Upper lobe of left lung (tissue), 6 donors: ENCODE measurements around the gene ABI1. TPM values are rescaled to one million over a fixed set of nuclear protein-coding genes. Genes with fewer than 3 reads are reported as not detected.
A peak's percentile ranks its signal among the peaks of the same experiment; 100 is the strongest.

Source experiments
- ATAC-seq, 2 donors: fragments of 200-7000 bp; cut with Tn5 transposase; one replicate each; pipeline ENCODE4 v1.9.1; 2022; ENCODE audit warnings: mild to moderate bottlenecking in 2 of 2, moderate library complexity in 2 of 2; ENCODE audit not compliant: low FRiP score in 2 of 2
- DNase-seq, 2 donors: peaks; one replicate each; pipeline ENCODE4 v3.0.0-alpha.2; 2019 to 2020
- H3K27ac ChIP-seq, 4 donors: fragments of 200-600 bp; sonication (generic); one replicate each; pipeline ENCODE4 v1.5.1; 2016 to 2019
- H3K27me3 ChIP-seq, 4 donors: fragments of 200-600 bp; sonication (generic); one replicate each; pipeline ENCODE4 v1.5.1; 2017 to 2019
- H3K36me3 ChIP-seq, 4 donors: fragments of 200-600 bp; sonication (generic); one replicate each; pipeline ENCODE4 v1.5.1; 2016 to 2019
- H3K4me1 ChIP-seq, 4 donors: fragments of 200-600 bp; sonication (generic); one replicate each; pipeline ENCODE4 v1.5.1; 2018 to 2019
- H3K4me3 ChIP-seq, 4 donors: fragments of 200-600 bp; sonication (generic); one replicate each; pipeline ENCODE4 v1.5.1; 2017 to 2019; ENCODE audit warnings: mild to moderate bottlenecking in 2 of 4, moderate library complexity in 1 of 4
- H3K9me3 ChIP-seq, 4 donors: fragments of 200-600 bp; sonication (generic); one replicate each; pipeline ENCODE4 v1.5.1; 2018 to 2019
- EP300 ChIP-seq, 4 donors: sonication (generic); formaldehyde crosslinking; IDR thresholded peaks; one replicate each; pipeline ENCODE4 v1.5.1; 2017; ENCODE audit warnings: antibody characterized with exemption in 4 of 4, control low read depth in 2 of 4
- POLR2A ChIP-seq, 4 donors: fragments of 450-650 bp; IDR thresholded peaks; one replicate each; pipeline ENCODE4 v1.5.1; 2016 to 2017; ENCODE audit warnings: antibody characterized with exemption in 4 of 4, mild to moderate bottlenecking in 2 of 4
- POLR2AphosphoS5 ChIP-seq, 2 donors: sonication (generic); formaldehyde crosslinking; IDR thresholded peaks; one replicate each; pipeline ENCODE4 v1.5.1; 2017; ENCODE audit warnings: antibody characterized with exemption in 2 of 2
- WGBS, 2 donors: methylation state at CpG; one replicate each; pipeline ENCODE4 v1.1.5; 2017 to 2018; 5-methylcytosine and 5-hydroxymethylcytosine counted together
- total RNA-seq, 6 donors: library from RNA; depleted of rRNA in 4 of 6; stranded (reverse); fragments of >200 nt in 4 of 6; gene quantifications; one replicate each; pipeline versions ENCODE4 v1.1.0 to v1.2.1, GENCODE V29; 2016 to 2021
- TF ChIP-seq, protein P1 (sequence below), 6 experiments: fragments of 450-650 bp in 4 of 6; fragments of 200-600 bp in 2 of 6; sonication (generic) in 2 of 6; IDR thresholded peaks; one replicate each; pipeline ENCODE4 v1.5.1; 2016 to 2019; ENCODE audit warnings: antibody characterized with exemption in 6 of 6
- donor health status: DM: no; HTN: no; CAD: no; lungs with moderate emphysema.
- donor health status: DM: no; HTN: yes; CAD: no; lungs with severe emphysema.

ABI1 gene
- total RNA-seq, 6 donors from 2014 or later, result 23.5 to 57.6 (median 48.6) TPM

DNA sequence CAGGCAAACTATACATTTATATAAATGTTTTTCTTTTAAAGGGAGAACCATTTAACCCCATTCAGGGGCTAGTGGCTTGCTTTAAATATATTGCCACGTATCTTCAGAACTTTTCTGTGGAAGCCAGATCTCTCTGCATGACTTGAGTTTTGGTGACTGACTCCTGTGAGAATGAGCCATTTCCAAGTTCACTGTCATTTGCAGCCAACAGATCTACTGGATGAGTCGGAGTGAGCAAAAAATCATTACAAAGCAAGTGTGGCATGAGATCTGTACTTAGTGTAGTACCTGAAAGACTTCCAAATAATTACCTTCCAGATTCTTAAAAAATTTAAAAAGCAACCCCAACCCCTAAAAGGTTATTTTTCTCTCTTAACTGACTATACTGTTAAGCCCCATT lies 117.7 kb downstream of the ABI1 start:
- Histone ChIP-seq H3K27me3 (no peaks in the 10 kb centered on the region), H3K36me3 (peaks cover 0 to 90% (median 19%) of the 10 kb centered on the region in 4 donors), H3K27ac (no peak overlapping the region), H3K4me3 (no peak overlapping the region), H3K4me1 (no peaks in the 10 kb centered on the region), H3K9me3 (no peaks in the 10 kb centered on the region)
- ATAC-seq (no peak), DNase-seq (no peak)
- TF ChIP-seq POLR2A (IDR thresholded peaks at IDR 0.05), result no peak
- no peak for TF ChIP-seq POLR2AphosphoS5 (IDR thresholded peaks at IDR 0.05)
- TF ChIP-seq, protein P1, sequence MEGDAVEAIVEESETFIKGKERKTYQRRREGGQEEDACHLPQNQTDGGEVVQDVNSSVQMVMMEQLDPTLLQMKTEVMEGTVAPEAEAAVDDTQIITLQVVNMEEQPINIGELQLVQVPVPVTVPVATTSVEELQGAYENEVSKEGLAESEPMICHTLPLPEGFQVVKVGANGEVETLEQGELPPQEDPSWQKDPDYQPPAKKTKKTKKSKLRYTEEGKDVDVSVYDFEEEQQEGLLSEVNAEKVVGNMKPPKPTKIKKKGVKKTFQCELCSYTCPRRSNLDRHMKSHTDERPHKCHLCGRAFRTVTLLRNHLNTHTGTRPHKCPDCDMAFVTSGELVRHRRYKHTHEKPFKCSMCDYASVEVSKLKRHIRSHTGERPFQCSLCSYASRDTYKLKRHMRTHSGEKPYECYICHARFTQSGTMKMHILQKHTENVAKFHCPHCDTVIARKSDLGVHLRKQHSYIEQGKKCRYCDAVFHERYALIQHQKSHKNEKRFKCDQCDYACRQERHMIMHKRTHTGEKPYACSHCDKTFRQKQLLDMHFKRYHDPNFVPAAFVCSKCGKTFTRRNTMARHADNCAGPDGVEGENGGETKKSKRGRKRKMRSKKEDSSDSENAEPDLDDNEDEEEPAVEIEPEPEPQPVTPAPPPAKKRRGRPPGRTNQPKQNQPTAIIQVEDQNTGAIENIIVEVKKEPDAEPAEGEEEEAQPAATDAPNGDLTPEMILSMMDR (IDR thresholded peaks at IDR 0.05), result no peak
- TF ChIP-seq EP300 (IDR thresholded peaks at IDR 0.05), result no peak
- WGBS, 2 donors, result 98% methylated on average over 2 of the region's 2 CpGs

DNA sequence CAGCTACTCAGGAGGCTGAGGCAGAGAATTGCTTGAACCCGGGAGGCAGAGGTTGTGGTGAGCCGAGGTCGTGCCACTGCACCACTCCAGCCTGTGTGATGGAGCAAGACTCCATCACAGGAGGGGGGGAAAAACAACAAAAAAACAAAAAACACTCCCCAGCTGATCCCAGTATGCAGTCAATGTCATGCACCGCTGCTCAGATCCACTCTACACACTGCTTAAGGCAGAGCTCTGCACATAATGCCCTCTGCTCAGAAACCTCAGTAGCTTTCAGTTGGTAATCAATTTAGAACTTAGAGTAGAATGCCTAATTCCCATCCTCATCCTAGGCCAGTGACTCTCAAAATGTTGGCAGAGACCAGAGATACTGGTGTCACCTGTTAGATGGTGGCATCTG lies 119.4 kb downstream of the ABI1 start:
- 97 to 100% methylated on average over 4 of the region's 4 CpGs for WGBS, 2 donors
- ATAC-seq (no peak), DNase-seq (no peak)
- H3K4me1 ChIP-seq, result no peaks in the 10 kb centered on the region
- no peaks in the 10 kb centered on the region for H3K27me3 ChIP-seq
- H3K27ac ChIP-seq, result no peak overlapping the region
- TF ChIP-seq POLR2A (IDR thresholded peaks at IDR 0.05), result no peak
- TF ChIP-seq EP300 (IDR thresholded peaks at IDR 0.05), result no peak
- TF ChIP-seq, protein P1 (IDR thresholded peaks at IDR 0.05), result no peak
- TF ChIP-seq POLR2AphosphoS5 (IDR thresholded peaks at IDR 0.05), result no peak
- no peak overlapping the region for H3K4me3 ChIP-seq
- peaks cover 0 to 86% (median 19%) of the 10 kb centered on the region in 4 donors for H3K36me3 ChIP-seq
- H3K9me3 ChIP-seq, result no peaks in the 10 kb centered on the region

DNA sequence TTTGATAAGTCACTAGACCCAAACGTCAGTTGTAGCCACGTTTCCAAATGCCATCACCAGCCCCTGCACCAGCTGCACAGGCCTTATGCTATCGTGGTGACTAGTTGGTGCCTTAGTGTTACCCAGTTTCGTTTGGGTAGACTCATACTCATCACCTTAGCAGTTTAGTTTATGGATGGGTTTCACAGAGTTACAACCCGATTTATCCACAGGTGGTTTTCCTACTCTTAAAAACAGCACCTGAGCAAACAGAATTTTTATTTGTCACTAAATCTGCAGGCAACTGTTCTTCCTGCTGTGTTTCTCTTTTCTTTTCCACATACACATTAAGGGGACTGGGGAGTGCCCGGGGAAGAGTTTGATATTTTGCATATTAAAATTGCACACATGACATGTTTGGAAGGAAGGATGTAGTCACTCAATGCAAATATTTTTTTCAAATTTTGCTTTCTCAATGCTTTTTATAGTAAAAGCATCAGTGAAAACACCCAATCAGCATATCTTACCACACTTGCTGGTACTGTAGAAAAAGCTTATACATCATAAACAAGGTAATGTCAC lies 121.6 kb downstream of the ABI1 start:
- no peaks in the 10 kb centered on the region for H3K27me3 ChIP-seq
- DNase-seq, result no peak
- no peak overlapping the region for H3K27ac ChIP-seq
- H3K36me3 ChIP-seq, result peaks cover 0 to 79% (median 21%) of the 10 kb centered on the region in 4 donors
- WGBS, 2 donors, result 75 to 76% methylated on average over 6 of the region's 6 CpGs
- H3K4me1 ChIP-seq, result no peaks in the 10 kb centered on the region
- no peaks in the 10 kb centered on the region for H3K9me3 ChIP-seq
- no peak overlapping the region for H3K4me3 ChIP-seq
- ATAC-seq, result no peak
- TF ChIP-seq, protein P1 (IDR thresholded peaks at IDR 0.05), result no peak
- TF ChIP-seq POLR2AphosphoS5 (IDR thresholded peaks at IDR 0.05) (no peak), POLR2A (IDR thresholded peaks at IDR 0.05) (no peak), EP300 (IDR thresholded peaks at IDR 0.05) (no peak)

DNA sequence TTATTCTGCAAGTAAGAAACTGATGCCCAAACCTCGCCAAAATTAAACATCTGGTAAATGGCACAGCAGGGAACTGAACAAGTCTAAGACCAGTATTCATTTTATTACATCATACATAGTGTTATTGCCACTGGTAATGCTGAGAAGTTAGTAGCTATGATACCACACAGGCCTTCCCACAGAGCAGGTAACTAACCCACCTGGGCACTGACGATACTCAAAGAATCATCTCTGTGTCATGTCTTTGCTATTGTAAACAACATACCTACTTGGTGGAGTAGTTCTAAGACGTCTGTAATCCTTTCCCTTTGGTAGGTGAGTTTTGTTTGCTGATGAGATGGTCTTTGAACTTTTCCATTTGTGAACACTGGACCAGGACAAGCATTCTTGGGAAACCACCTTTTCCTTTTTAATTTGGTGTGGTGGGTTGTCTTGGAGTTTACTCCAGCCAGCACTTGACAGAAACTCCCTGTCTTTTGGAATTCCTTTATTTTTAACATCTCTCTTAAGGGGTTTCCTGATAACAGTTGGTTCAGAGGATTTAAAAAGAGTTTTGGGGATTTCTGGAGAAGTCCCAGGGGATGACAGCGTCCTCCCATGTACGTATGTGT lies 122.4 kb downstream of the ABI1 start:
- no peak for DNase-seq
- peaks cover 0 to 71% (median 19%) of the 10 kb centered on the region in 4 donors for H3K36me3 ChIP-seq
- ATAC-seq, result no peak
- H3K4me3 ChIP-seq, result no peak overlapping the region
- no peaks in the 10 kb centered on the region for H3K27me3 ChIP-seq
- no peaks in the 10 kb centered on the region for H3K4me1 ChIP-seq
- WGBS, 2 donors, result 82 to 87% methylated on average over 5 of the region's 5 CpGs
- H3K27ac ChIP-seq, result peak overlapping the region in 1 of 4 donors; percentile 25
- TF ChIP-seq, protein P1 (IDR thresholded peaks at IDR 0.05), result no peak
- no peak for TF ChIP-seq POLR2AphosphoS5 (IDR thresholded peaks at IDR 0.05)
- no peaks in the 10 kb centered on the region for H3K9me3 ChIP-seq

DNA sequence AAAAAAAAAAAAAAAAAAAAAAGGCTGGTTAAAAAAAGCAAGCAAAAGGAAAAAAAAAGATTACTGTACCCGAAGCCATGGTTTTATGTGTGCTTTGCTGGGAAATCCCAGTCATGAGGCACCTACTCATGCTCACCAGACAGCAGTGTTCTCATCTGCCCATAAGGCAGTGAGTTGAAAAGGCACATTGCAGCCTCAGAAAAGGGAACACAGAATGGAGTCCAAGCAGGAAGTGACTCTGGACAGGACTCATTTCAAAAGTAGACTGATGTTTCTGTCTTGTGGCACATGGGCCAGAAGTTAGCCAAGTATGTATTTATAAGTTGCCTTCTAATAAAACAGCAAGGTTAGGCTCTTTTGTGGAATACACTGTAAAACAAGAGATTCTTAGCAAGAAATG lies 123.0 kb downstream of the ABI1 start:
- 37 to 75% methylated on average over 1 of the region's 1 CpG for WGBS, 2 donors
- ATAC-seq, result peak; percentile 50 to 73
- Histone ChIP-seq H3K4me3 (no peak overlapping the region), H3K27me3 (no peaks in the 10 kb centered on the region), H3K9me3 (no peaks in the 10 kb centered on the region), H3K4me1 (no peaks in the 10 kb centered on the region), H3K27ac (peak overlapping the region in 2 of 4 donors; percentile 69 to 75), H3K36me3 (peaks cover 0 to 65% (median 19%) of the 10 kb centered on the region in 4 donors)
- TF ChIP-seq POLR2A (IDR thresholded peaks at IDR 0.05) (no peak), POLR2AphosphoS5 (IDR thresholded peaks at IDR 0.05) (no peak), EP300 (IDR thresholded peaks at IDR 0.05) (peak in 1 of 4 donors; percentile 51)
- DNase-seq, result peak in 1 of 2 donors; percentile 49
